CMK (cell line): ENCODE data around the gene ITGA1.

ENCODE experiments used
- DNase-seq: peaks from one replicate; pipeline ENCODE4 v3.0.0-alpha.2; 2010; ENCODE audit warnings: low read depth

ITGA1 gene

GRCh38 chr5:52897238-52897614, 109.5 kb downstream of the ITGA1 start:
- DNase-seq: no peak

- no peak for DNase-seq
Measured at GRCh38 chr5:52898961-52899680, 111.4 kb downstream of the ITGA1 start.

- no peak for DNase-seq
Measured at GRCh38 chr5:52903142-52903541, 115.4 kb downstream of the ITGA1 start.

- no peak for DNase-seq
Measured at GRCh38 chr5:52906343-52906742, 118.6 kb downstream of the ITGA1 start.

GRCh38 chr5:52906845-52907244, 119.1 kb downstream of the ITGA1 start:
- no peak for DNase-seq

GRCh38 chr5:52909192-52909591, 121.5 kb downstream of the ITGA1 start:
- no peak for DNase-seq

GRCh38 chr5:52910071-52910470, 122.4 kb downstream of the ITGA1 start:
- no peak for DNase-seq

GRCh38 chr5:52915176-52915875, 127.6 kb downstream of the ITGA1 start:
- peak; percentile 81 for DNase-seq

GRCh38 chr5:52920929-52921328, 133.2 kb downstream of the ITGA1 start:
- DNase-seq: no peak

- no peak for DNase-seq
Measured at GRCh38 chr5:52922384-52922783, 134.7 kb downstream of the ITGA1 start.

GRCh38 chr5:52924456-52924855, 136.7 kb downstream of the ITGA1 start:
- DNase-seq: no peak

GRCh38 chr5:52925001-52925400, 137.3 kb downstream of the ITGA1 start:
- DNase-seq: no peak

- DNase-seq: no peak
Measured at GRCh38 chr5:52928689-52929088, 141.0 kb downstream of the ITGA1 start.

- DNase-seq: no peak
Measured at GRCh38 chr5:52938226-52938625, 150.5 kb downstream of the ITGA1 start.

- no peak for DNase-seq
Measured at GRCh38 chr5:52943285-52943684, 155.6 kb downstream of the ITGA1 start.

GRCh38 chr5:52943808-52944207, 156.1 kb downstream of the ITGA1 start:
- no peak for DNase-seq

GRCh38 chr5:52945040-52945439, 157.3 kb downstream of the ITGA1 start:
- no peak for DNase-seq

- no peak for DNase-seq
Measured at GRCh38 chr5:52947208-52947607, 159.5 kb downstream of the ITGA1 start.

GRCh38 chr5:52947851-52948250, 160.1 kb downstream of the ITGA1 start:
- DNase-seq: no peak

- DNase-seq: peak; percentile 22
Measured at GRCh38 chr5:52948418-52949076, 160.8 kb downstream of the ITGA1 start.

GRCh38 chr5:52950686-52951085, 163.0 kb downstream of the ITGA1 start:
- no peak for DNase-seq

GRCh38 chr5:52952483-52952882, 164.8 kb downstream of the ITGA1 start:
- no peak for DNase-seq

- DNase-seq: no peak
Measured at GRCh38 chr5:52956014-52956413, 168.3 kb downstream of the ITGA1 start.
